ENCODE data around the gene CAPN15. TPM values are rescaled to one million over a fixed set of nuclear protein-coding genes. Genes with fewer than 3 reads are reported as not detected.
A peak's percentile ranks its signal among the peaks of the same experiment; 100 is the strongest.

CAPN15 gene
- total and polyA plus RNA-seq, 11 donors = 12.0 to 35.5 (median 20.3) TPM

DNA sequence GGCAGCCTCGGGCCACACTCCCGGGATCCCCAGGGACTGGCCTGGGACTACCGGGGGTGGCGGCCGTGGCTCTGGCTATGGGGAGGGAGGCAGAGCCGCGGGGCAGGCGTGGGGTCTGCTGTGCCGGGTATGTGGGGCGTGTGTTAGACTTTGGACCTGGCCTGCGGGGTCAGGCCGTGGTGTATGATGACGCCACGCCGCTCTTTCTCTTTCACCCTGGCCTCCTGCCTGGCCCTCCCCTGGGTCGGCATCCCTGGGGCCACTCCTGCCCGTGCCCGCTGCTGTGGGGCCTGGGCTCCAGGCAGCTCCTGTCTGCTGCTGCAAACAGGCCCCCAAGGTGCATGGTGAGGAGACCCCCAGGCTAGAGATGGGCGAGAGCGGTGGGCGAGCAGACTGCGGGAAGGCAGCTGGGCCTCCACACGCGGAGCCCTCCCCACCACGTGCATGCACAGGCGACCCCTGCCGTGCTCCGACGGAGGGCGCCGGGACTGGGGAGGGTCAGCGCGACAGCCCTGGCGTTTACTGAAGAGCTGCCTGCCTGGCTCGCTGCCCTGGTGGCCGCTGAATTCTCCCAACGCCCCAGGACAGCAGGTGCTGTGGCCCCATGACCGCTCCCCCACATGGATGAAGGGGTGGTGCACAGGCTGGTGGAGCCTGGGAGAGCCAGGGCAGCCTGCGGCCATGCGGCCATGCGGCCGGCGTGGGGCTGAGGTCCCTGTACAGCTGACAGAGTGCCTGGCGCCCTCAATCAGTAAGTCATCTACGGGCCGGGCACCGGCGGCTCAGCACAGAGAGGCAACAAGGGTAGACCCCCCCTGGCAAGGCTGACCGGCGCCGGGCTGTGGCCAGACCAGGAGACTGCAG is 16.0 kb downstream of the CAPN15 start:
- DNase-seq = no peak
- Histone ChIP-seq H3K4me1 (no peaks in the 10 kb centered on the region), H3K27ac (no peak overlapping the region), H3K9me3 (no peaks in the 10 kb centered on the region), H3K36me3 (peaks cover 0 to 34% (median 3%) of the 10 kb centered on the region in 9 donors), H3K4me3 (no peak overlapping the region), H3K27me3 (no peaks in the 10 kb centered on the region)
- ATAC-seq = no peak
- 91 to 94% (median 92%) methylated on average over 29 to 51 of the region's 51 CpGs for WGBS, 4 donors
- intact Hi-C loops (cut with DNase I) = no loop called here
- TF ChIP-seq POLR2A (IDR thresholded peaks at IDR 0.05) = no peak

DNA sequence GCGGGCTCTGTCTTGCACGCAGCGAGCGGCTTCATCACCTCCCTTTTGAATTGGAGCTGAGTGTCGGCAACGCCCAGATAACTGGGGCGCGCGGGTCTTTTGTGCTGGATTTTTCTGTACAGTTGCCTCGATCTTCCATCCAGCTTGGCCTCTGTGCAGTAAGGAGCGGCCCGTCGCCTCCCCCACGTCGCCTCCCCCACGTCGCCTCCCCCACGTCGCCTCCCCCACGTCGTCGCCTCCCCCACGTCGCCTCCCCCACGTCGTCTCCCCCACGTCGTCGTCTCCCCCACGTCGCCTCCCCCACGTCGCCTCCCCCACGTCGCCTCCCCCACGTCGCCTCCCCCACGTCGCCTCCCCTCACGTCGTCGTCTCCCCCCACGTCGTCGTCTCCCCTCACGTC is 17.0 kb downstream of the CAPN15 start:
- ATAC-seq = no peak
- Histone ChIP-seq H3K27me3 (no peaks in the 10 kb centered on the region), H3K4me1 (no peaks in the 10 kb centered on the region), H3K27ac (no peak overlapping the region), H3K36me3 (peaks cover 0 to 42% (median 7%) of the 10 kb centered on the region in 9 donors), H3K4me3 (no peak overlapping the region), H3K9me3 (no peaks in the 10 kb centered on the region)
- WGBS, 4 donors = 87 to 95% (median 94%) methylated on average over 42 to 46 of the region's 46 CpGs
- no peak for TF ChIP-seq CTCF (IDR thresholded peaks at IDR 0.05)
- TF ChIP-seq POLR2A (IDR thresholded peaks at IDR 0.05) = no peak
- intact Hi-C loops (cut with DNase I) = no loop called here
- DNase-seq = no peak

DNA sequence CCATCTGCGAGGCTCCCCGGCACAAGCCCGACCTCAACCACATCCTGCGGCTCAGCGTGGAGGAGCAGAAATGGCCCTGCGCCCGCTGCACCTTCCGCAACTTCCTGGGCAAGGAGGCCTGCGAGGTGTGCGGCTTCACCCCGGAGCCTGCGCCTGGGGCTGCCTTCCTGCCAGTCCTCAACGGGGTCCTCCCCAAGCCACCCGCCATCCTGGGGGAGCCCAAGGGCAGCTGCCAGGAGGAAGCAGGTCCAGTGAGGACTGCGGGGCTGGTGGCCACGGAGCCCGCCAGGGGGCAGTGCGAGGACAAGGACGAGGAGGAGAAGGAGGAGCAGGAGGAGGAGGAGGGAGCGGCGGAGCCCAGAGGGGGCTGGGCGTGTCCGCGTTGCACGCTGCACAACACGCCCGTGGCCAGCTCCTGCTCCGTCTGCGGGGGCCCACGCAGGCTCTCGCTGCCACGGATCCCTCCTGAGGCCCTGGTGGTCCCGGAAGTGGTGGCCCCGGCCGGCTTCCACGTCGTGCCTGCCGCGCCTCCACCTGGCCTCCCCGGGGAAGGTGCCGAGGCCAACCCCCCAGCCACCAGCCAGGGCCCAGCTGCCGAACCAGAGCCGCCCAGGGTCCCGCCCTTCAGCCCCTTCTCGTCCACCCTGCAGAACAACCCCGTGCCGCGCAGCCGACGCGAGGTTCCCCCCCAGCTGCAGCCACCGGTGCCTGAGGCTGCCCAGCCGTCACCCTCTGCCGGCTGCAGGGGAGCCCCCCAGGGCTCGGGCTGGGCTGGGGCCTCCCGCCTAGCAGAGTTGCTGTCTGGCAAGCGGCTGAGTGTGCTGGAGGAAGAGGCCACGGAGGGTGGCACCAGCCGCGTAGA is 19.6 kb downstream of the CAPN15 start:
- Histone ChIP-seq H3K27me3 (no peaks in the 10 kb centered on the region), H3K4me3 (no peak overlapping the region), H3K27ac (no peak overlapping the region), H3K9me3 (no peaks in the 10 kb centered on the region), H3K4me1 (no peaks in the 10 kb centered on the region), H3K36me3 (peaks cover 0 to 47% (median 19%) of the 10 kb centered on the region in 9 donors)
- intact Hi-C loops (cut with DNase I) = no loop called here
- DNase-seq (peak; percentile 58 to 85 (median 64)), ATAC-seq (peak; percentile 45 to 81 (median 62))
- TF ChIP-seq CTCF (IDR thresholded peaks at IDR 0.05) = peak; percentile 14 to 58 (median 37)
- TF ChIP-seq POLR2A (IDR thresholded peaks at IDR 0.05) = no peak
- WGBS, 4 donors = 77 to 92% (median 87%) methylated on average over 31 to 60 of the region's 60 CpGs

GRCh38 chr16:548586-548985 is 21.1 kb downstream of the CAPN15 start:
- DNase-seq (no peak), ATAC-seq (no peak)
- no peaks in the 10 kb centered on the region for H3K4me1 ChIP-seq
- H3K9me3 ChIP-seq = no peaks in the 10 kb centered on the region
- no peak overlapping the region for H3K27ac ChIP-seq
- WGBS, 4 donors = 88 to 98% (median 96%) methylated on average over 13 to 21 of the region's 21 CpGs
- H3K36me3 ChIP-seq = peaks cover 0 to 60% (median 25%) of the 10 kb centered on the region in 9 donors
- TF ChIP-seq POLR2A (IDR thresholded peaks at IDR 0.05) (no peak), CTCF (IDR thresholded peaks at IDR 0.05) (no peak)
- no peak overlapping the region for H3K4me3 ChIP-seq
- intact Hi-C loops (cut with DNase I) = no loop called here
- H3K27me3 ChIP-seq = no peaks in the 10 kb centered on the region

Measured in heart left ventricle (tissue), 16 donors.